NCI-H345 treated with DMSO at 0.1 percent for 48 hours (cell line): ENCODE results near the gene KPTN.

Source experiments
- DNase-seq: peaks from one replicate; lab custom pipeline; 2025; ENCODE audit not compliant: unreplicated experiment; lab: John Stamatoyannopoulos, UW

The KPTN gene

DNA sequence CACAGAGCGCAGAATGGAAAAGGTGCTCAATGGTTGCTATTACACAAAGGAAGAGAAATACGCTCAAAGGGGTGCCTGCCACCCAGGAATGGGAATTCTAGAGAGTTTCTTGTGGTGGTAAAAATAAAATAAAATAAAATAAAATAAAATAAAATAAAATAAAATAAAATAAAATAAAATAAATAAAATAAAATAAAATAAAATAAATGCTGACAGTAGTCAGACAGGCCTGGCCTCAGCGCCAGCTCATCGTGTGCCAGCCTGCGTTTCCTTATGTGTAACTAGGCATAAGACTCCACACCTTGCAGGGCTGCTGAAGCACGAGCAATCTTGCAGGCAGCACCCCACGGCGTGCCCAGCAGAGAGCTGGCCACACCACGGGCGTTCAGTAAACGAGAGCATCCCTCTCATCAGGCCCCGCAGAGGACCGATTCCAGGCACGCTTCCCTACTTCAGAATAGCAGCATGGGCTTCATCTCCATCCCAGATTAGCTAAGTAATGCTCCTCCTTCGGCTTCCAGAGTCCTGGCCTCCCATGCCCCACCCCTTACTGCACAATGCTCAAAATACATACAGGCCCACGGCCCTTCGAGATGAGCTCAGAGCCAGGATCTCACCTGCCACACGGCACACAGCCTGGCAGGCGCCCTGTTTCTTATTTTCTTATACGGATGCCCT is 25.3 kb upstream of the KPTN start:
- DNase-seq, result no peak

DNA sequence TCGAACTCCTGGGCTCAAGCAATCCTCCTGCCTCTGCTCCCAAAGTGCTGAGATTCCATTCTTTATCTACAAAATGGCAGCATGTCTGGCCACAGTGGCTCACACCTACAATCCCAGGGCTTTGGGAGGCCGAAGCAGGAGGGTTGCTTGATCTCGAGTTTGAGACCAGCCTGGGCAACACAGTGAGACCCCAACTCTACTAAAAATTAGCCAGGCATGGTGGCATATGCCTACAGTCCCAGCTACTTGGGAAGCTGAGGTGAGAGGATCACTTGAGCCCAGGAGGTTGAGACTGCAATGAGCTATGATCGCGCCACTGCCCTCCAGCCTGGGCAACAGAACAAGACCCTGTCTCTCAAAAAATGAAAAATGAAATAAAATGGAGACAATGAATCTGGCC is 24.7 kb upstream of the KPTN start:
- no peak for DNase-seq

DNA sequence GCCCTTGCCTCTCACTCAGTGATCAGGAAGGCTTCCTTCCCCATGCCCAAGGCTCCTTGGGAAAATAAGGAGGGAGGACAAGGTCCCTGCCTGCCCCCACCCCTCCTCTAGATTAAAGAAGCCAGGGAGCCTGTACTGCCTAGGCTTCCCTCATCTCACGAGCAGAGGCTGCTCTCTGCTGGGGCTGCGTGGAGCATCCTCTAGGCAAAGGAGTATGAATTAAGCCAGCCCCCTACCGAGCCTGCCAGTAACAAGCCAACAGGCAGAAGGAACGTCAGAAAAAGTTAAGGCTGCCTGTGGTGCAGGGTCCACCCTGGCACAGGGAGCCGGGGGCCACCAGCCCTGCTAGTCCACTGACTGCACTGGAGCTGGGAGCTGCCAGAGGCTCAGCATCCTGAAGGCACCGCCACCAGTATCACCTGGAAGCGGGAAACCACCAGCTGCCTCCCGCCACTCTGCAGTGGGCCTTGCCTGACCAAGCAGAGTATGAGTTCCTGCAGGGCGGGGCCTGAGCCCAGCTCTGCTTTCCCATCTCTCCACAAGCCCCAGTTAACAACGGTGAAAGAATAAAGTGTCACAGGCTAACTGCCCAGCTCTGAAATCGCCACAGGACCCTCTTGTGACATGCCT is 24.0 kb upstream of the KPTN start:
- DNase-seq, result no peak

DNA sequence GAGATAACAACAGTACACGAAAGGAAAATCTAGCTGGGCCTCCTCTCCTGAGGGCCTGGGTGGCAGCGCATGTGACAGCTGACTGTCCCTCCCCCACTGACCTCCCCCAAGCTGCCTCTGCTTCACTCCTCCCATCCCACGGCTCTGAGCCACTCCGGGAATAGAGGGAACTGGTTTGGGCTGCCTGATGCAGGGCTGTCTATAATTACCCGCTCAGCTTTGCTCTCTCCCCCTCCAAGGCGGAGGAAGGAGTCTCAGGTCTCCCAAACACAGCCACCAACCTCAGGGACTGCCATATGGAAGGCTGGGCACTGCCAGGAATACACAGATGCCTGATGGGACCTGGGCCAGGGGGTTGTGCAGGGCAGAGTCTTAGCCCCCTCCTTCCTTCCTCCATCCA is 23.0 kb upstream of the KPTN start:
- no peak for DNase-seq

DNA sequence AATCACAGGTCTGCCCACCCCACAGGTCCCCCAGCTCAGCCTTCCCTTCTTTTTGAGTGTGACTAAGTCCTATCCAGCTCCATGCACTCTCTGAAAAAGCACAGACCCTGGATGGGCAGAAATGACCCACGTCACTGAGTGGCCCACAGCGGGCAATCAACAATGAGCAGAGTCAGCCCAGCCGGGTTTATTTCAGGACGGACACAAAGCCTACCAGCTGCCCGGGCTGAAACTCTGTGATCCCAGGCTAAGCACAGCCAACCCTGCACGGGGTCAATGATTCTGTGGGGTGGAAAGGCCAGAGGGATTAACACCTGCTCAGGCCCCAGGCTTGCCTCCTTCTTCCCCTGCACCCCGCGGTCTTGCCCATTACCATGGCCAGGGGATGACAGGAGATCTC is 22.4 kb upstream of the KPTN start:
- DNase-seq, result no peak

DNA sequence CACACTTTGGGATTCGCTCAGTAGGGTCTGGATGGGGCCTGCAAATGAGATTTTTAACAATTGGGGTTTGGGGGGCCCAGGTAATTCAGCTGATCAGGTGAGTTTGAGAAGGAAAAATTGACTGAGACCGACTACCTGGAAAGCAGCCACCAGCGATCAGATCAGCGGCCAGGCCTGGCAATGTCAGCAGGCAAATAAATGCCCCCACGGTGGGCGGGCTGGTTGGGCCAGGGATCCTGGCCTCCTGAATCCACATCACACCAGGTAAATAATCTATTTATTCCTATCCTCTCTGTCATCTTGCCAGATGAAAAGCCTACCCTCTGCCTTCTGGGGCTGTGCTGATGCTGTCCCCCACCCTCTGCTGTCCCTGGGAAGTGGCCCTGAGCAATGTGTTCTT is 21.5 kb upstream of the KPTN start:
- no peak for DNase-seq

DNA sequence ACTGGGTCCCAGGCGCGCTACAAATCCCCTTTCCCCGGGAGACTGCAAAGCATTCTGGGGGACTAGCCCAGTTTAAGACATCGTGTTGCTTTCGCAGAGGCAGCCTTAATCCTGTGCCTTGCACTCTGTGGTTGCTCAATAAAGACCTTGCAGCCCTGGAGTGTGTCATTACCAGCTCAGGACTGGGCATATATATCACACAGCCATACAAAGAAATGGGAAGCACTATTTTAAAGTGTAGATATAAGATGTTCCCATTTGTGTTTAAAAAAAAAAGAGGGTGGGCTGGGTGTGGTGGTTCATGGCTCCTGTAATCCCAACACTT is 19.8 kb upstream of the KPTN start:
- no peak for DNase-seq

DNA sequence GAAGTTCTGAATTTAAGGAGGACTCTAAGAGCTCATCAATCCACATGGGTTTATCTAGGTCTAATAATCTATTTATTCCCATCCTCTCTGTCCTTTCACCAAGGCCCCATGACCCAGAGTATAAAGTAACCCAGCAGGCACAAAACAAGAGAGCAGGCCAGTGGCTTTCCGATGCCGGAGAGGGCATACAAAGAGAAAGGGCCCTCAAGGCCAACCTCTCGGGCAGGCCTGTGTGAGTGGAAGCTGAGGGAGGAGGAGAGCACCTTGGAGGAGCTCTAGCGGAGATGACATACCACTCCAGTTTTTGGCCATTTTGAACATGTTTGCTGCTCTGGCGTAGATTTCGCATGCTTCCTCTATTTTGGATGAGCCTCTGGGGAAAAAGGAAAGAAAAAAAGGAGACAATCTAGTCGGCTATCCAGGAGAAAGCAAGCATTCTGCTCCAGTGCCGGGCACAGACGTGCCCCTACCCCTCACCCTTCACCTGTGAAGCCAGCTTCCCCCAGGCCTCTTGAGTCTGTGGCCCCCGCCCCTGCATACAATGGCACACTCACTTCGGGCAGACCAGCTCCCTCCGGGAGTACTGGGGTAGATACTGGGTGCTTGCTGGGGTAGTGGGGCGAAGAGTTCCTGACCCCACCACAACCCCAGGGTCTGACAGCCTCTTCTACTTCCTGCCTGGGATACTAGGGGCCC is 19.3 kb upstream of the KPTN start:
- no peak for DNase-seq

DNA sequence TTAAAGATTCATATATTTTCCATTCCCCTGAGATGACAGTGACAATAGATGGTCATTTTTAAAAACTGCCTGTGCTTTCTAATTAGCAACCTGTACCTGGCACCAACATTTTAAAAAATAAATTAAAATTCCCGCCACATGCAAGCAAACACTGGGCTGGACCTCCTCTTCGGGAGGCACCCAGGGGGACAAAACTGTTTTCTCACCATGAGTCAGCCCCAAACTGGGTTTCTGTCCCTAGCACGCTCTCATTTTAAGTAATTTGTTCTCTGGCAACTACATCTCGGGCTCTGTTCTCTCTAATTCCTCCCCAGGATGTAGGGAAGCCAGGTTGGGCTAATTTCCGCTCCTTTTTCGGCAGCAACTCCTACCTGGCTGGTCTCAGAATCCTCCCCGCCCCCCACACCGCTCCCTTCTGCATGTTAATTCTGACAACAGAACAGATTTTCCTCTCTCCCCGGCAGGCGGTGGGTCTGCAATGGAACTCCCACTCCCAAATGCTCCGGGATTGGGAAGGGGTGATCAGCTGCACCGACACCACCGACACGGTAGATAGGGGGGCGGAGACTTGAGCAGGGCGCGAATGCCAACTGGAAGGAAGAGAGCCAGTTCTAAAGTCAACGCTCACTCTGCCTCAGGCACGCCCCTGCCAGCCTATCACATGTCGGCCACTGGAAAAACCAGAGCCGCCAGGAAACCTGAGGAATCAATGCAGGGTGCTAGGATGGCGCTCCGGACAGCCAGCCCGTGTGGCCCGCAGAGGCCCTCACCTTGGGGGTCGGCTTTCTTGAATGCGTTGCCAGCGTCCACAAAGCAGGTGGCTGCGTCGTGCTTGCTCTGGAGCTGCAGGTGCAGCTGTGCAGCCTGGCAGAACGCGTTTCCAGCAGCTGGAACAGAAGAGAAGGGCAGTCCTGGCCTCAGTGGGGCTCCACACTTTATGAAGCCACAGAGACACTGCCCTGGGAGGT is 16.1 kb upstream of the KPTN start:
- DNase-seq, result no peak

DNA sequence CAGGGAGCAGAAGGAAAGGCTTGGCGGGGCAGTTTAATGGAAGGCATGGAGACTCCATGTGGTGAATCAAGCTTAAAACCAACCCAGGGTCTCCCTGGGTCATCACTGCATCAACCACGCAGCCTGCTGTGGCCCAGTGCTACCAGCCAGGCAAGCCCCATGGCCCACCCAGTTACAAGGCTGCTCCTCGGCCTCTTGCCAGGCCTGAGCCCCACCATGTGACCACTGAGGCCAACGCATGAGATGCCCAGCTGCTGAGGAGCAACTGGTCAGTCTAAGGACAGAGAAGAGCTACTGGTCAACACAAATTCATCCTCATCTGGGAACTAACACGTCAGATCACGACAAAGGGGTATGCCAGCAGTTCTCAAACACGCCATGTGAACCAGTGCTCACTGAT is 15.4 kb upstream of the KPTN start:
- DNase-seq, result no peak

DNA sequence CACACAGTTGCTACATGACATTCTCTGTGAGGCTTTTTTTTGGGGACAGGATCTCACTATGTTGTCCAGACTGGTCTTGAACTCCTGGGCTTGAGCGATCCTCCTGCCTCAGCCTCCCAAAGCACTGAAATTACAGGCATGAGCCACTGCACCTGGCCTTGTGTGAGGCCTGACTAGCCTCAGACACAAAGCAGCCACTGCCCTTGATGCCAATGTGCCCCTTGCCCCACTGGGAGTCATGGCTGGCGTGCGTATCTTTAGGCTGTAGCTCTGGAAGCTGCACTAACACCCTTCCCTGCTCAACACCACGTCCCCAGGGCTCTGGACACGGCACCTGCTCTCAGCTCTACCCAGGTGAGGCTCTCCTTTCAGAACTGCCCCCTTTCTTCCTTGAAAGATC is 14.5 kb upstream of the KPTN start:
- no peak for DNase-seq

DNA sequence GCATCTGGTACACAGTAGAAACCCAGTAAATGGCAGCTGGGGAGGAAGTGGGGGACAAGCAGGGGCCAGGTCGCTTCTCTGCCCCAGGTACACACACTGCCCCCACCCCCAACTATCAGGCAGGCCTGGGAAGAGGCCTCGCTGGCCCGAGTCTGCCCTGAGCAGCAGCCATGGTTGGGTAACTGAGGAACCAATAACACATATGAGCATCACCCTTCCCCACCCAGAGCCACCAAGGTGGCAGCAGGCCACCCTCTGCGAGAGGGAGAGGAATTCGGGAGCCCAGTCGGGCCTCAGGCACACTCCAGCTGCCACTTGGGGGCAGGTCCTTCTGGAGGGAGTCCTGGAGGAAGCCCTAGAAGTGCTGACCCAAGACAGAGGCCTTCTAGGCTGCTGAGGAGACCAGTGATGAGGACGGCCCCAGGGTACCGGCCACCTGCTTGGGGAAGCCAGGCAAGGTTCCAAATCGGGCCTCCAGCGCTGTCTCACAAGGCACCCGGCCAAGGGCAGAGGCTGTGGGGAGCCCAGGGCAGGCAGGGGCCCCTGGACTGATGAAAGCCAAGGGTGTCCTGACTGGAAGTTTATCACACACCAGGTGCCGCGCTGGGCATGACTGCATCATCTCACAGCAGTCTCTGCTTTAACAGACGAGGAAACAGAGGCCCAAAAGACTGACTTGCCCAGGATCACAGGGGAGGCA is 14.0 kb upstream of the KPTN start:
- DNase-seq, result no peak

DNA sequence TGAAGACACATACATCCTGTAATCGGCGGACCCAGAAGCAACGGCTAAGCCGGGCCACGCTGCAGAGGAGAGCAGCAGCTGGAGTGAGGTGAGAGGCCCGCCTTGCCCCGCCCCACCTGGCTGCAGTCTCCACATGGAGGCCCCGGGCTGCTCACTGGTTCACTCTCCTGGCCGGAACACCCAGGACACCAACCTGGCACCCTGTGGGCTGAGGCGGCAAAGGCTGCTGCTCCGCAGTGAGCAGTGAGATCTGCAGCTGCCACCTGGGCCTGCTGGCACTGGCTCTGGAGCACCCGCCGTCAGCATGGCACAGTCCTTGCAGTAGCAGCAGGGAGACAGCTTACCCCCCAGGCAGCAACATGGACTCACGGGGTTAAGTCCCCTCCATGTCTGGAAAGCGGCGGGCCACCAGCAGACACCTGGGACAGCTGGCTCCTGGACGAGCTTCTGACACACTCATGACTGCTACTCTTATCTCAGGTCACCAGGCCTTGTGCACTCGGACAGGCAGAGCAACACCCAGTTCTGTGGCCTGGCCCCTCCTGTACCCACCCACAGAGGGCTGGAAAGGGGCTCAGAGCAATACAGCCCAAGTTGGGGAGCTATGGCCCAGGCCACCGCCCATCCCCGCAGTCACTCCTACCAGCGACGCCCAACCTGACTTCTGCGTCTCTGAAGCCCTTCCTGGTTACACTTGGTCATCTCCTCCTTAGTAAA is 13.2 kb upstream of the KPTN start:
- DNase-seq, result no peak

DNA sequence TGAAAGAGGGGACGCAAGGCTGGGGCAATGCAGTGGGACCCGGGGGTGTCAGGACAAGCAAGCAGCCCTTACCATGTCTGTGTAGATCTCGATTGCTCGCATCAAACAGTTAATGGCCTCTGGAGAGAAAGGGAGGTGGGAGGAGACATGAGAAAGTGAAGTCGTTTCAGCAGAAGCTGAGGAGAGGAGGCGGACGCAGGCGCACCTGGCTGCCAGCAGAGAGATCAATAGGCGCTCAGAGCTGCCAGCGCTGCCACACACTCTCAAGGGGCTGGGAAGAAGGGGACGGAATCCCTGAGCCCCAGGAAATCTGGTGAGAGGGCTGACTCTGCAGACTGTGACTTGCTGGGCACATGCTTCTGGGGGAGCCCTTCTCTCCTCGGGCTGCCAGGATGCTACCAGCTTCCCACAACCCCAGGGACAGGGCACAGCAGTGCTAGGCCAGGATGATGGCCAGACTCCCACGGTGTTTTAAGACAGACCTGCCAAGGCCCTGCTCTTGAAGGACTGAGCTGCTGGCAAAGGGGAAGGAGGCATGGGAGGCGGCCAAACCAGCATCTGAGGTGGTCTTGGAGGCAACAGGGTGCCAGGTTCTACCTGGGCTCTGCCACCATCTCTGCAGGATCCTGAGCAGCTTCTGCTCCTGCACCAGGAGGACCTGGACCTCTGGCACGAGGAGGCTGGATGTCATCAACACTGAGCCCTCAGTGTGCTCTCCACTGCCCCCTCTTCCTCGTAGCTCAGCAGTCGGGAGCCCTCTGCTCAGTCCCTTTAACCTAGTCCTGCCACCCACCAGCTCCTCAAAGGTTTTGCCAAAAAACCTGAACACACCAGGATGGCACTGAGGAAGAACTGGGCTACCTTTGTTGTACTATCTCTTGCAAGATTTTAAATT is 11.7 kb upstream of the KPTN start:
- no peak for DNase-seq

DNA sequence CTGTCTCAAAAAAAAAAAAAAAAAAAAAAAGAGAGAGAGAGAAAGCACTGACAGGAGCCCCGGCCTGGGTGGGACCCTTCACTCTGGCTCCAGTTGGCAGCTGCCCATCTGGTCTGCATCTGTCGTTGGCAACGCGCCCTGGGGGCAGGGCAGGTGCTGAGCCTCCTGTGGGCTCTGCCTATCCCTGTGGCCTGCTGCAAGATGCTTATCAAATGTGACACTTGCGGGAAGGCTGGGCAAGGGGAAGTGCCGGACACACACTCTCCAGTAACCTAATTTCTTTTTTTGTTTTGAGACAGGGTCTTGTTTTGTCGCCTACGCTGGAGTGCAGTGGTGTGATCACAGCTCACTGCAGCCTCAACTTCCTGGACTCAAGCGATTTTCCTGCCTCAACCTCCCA is 10.7 kb upstream of the KPTN start:
- no peak for DNase-seq

DNA sequence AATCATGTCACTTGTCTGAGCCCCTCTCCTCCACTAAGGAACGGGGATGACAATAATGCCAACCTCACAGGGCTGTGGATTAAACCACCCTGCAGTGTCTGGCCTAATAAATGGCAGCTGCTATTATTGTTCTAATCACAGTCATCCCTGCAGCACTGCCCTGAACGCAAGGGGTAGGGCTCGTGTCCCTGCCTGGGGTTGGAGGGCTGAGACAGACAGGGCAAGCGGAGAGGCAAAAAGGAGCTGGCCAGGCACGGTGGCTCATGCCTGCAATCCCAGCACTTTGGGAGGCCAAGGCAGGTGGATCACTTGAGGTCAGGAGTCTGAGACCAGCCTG is 10.2 kb upstream of the KPTN start:
- DNase-seq, result no peak

DNA sequence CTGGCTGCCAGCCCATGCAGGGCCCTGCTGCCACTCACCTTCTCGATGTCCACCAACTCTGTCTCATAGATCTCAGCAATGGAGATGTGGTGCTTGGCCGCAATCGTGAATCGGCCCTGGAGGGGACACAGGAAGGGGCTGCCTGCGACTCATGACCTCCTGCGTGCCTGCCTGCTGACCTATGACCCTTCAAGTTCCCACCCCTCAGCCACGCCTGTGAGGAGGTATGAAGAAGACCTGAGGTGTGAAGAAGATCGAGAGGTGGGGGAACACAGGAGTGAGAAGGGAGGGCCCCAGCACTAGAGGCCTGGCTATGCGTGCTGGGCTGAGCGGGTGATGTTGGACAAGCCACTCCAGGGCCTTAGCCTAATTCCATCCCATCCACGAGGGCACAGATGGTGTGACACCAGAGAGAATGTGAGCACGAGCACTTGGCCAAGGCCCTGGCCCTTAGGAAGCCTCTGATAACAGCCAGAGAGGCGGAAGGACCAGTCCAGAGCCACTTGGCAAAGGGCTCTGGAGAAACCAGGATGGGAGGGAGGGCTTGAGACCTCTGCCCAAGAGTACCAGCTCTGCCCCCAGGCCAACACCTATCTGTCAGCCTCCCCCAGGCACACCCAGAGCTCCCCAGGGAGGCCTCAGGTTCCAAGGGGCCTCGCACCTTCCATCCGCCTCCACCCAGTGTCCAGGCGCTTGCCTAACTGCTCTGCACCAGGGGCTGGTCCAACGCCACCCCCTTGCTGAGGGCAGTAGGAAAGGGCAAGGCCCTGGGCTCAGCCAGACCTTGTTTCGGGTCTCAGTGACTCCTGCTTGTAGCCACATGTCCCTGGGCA is 9.6 kb upstream of the KPTN start:
- no peak for DNase-seq

DNA sequence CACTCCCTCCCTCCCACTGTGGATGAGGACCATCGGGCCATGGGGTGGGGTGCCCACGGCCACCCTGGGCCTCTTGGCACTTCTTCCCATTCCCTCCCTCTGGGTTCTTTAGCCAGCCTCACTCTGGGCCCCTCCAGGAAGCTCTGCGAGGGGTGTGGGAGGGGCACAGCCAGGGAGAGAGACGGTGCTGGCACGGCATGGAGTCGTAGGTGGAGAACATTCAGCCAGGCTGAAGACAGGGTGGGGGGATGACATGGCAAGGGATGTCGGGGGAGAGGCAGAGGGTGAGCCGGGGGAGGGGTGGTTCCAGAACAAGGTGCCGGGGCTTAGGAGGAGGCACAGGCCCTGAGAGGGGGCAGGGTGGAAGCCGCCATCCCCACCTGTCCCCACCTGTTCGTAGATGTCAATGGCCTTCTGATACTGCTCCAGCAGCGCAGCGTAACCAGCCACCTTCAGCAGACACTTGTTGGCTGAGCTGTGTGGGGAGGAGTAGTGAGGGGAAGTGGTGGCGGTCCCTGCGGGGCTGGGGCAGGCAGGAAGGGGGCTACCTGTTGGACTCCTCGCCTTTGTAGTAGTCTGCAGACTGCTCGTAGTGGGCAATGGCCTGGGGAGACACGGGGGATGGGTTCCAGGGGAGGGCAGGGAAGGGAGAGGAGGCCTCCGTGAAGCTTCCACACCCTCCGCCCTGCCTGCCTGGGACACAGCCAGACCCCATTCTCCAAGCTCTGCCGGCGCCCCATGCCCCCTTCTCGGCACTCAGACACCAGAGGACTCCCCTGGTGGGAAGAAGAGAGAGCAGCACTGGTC is 8.8 kb upstream of the KPTN start:
- DNase-seq, result no peak
